Measurements from ENCODE around the gene DAPK2.

DNA sequence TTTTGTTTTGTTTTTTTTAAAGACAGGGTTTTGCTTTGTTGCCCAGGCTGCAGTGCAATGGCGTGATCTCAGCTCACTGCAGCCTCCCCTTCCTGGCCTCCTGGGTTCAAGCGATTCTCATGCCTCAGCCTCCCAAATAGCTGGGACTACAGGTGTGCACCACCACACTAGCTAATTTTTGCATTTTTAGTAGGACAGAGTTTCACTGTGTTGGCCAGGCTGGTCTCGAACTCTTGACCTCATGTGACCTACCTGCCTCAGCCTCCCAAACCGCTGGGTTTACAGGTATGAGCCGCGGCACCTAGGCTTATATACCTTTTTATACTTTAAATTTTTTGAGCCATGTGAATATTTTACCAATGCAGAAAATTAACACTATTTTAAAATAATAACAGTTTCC lies 155.7 kb downstream of the DAPK2 start:
- TF ChIP-seq, protein P1, sequence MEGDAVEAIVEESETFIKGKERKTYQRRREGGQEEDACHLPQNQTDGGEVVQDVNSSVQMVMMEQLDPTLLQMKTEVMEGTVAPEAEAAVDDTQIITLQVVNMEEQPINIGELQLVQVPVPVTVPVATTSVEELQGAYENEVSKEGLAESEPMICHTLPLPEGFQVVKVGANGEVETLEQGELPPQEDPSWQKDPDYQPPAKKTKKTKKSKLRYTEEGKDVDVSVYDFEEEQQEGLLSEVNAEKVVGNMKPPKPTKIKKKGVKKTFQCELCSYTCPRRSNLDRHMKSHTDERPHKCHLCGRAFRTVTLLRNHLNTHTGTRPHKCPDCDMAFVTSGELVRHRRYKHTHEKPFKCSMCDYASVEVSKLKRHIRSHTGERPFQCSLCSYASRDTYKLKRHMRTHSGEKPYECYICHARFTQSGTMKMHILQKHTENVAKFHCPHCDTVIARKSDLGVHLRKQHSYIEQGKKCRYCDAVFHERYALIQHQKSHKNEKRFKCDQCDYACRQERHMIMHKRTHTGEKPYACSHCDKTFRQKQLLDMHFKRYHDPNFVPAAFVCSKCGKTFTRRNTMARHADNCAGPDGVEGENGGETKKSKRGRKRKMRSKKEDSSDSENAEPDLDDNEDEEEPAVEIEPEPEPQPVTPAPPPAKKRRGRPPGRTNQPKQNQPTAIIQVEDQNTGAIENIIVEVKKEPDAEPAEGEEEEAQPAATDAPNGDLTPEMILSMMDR (IDR thresholded peaks at IDR 0.05): no peak
- TF ChIP-seq EZH2 (IDR thresholded peaks at IDR 0.05; ENCODE audit: borderline replicate concordance, insufficient read depth, low read depth, low read length, poor library complexity, severe bottlenecking): no peak

Data from B cell (primary cell).